Naive B cell (primary cell): Measurements from ENCODE around the gene SCUBE1. TPM values are rescaled to one million over a fixed set of nuclear protein-coding genes. Genes with fewer than 3 reads are reported as not detected.

Experiments used
- ATAC-seq, 2 donors: fragments of 150-1000 bp; cut with Tn5 transposase; 2 replicates each; pipeline ENCODE4 v1.10.0; 2021; ENCODE audit warnings: low read depth in 2 of 2, mild to moderate bottlenecking in 2 of 2, moderate library complexity in 2 of 2
- DNase-seq: peaks from one replicate; pipeline ENCODE4 v3.0.0; 2022
- H3K27ac Mint-ChIP-seq, 6 donors: one replicate each; pipeline ENCODE4 v1.8.0; 2020 to 2022; ENCODE audit warnings: mild to moderate bottlenecking in 6 of 6, mixed read lengths in 6 of 6, moderate library complexity in 5 of 6, inconsistent platforms in 2 of 6
- H3K27me3 Mint-ChIP-seq, 3 donors: one replicate each; pipeline ENCODE4 v1.8.0; 2021 to 2022; ENCODE audit warnings: mixed read lengths in 3 of 3, mild to moderate bottlenecking in 1 of 3
- H3K36me3 Mint-ChIP-seq, 2 donors: one replicate each; pipeline ENCODE4 v1.8.0; 2020 to 2022; ENCODE audit warnings: mixed read lengths in 2 of 2, inconsistent platforms in 1 of 2, mild to moderate bottlenecking in 1 of 2
- H3K4me1 Mint-ChIP-seq, 3 donors: one replicate each; pipeline ENCODE4 v1.8.0; 2020 to 2022; ENCODE audit warnings: mixed read lengths in 3 of 3, inconsistent platforms in 1 of 3, mild to moderate bottlenecking in 1 of 3, moderate library complexity in 1 of 3
- H3K4me3 Mint-ChIP-seq, 8 donors: one replicate each; pipeline ENCODE4 v1.8.0; 2020 to 2022; ENCODE audit warnings: mild to moderate bottlenecking in 8 of 8, mixed read lengths in 8 of 8, moderate library complexity in 8 of 8, inconsistent platforms in 2 of 8
- H3K9me3 Mint-ChIP-seq, 7 donors: one replicate each; pipeline ENCODE4 v1.8.0; 2020 to 2022; ENCODE audit warnings: mixed read lengths in 7 of 7, mild to moderate bottlenecking in 5 of 7, inconsistent platforms in 2 of 7, moderate library complexity in 1 of 7
- polyA plus RNA-seq, 6 donors: library from polyadenylated mRNA; unstranded; fragments of 300-500 nt; fragmentation: Illumina TruSeq; gene quantifications; one replicate each; pipeline ENCODE4 v1.2.3, GENCODE V29; 2021; ENCODE audit warnings: low read depth in 6 of 6

SCUBE1 gene
- polyA plus RNA-seq, 6 donors from 2014 or later: not detected

- Mint-ChIP-seq H3K9me3 (no peaks in the 10 kb centered on the region), H3K27me3 (no peaks in the 10 kb centered on the region), H3K27ac (no peak overlapping the region), H3K36me3 (peaks cover 0 to 8% of the 10 kb centered on the region in 2 donors), H3K4me1 (no peaks in the 10 kb centered on the region), H3K4me3 (no peak overlapping the region)
- DNase-seq: no peak
- no peak for ATAC-seq
Observed at GRCh38 chr22:43171019-43171491, 172.1 kb downstream of the SCUBE1 start.

- H3K4me3 Mint-ChIP-seq: no peak overlapping the region
- H3K9me3 Mint-ChIP-seq: no peaks in the 10 kb centered on the region
- no peak overlapping the region for H3K27ac Mint-ChIP-seq
- no peaks in the 10 kb centered on the region for H3K4me1 Mint-ChIP-seq
- ATAC-seq (no peak), DNase-seq (no peak)
- peaks cover 0 to 8% of the 10 kb centered on the region in 2 donors for H3K36me3 Mint-ChIP-seq
- H3K27me3 Mint-ChIP-seq: no peaks in the 10 kb centered on the region
Observed at GRCh38 chr22:43170131-43170480, 173.1 kb downstream of the SCUBE1 start.

DNA sequence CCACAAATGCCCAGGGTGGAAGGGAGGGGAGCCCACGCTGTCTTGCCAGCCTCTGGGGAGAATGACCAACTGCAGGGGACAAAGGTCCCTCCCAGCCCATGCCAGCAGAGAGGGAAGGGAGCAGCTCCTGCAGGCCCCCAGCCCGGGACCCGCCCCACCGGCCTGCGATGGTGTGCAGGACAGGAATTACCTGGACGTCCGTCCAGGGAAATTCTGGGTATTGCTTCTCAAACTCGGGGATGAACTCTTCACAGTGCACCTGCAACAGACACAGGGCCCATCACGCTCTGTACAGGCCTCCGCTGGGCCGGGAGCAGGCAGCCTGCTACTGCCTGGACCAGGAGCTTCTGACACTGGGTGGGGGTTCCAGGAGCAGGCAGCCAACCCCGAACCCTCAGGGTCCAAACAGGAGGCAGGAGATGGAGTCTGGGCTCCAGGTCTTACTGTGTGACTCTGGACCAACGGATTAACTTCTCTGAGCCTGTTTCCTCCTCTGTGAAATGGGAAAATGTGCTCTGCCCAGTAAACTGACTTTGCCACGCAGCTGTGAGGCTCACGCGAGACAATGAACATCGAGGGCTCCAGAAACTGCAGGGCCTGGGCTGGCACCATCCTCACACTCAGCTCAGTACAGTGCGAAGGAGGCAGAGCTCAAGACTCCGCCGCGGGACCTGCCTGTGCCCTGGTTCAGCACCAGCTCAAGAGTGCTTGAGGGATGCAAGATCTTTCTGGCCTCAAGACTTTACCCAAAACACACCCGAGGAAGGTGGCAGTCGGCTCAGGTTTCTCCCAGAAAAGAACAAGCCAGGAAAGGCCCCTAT, 173.7 kb downstream of the SCUBE1 start:
- Mint-ChIP-seq H3K9me3 (no peaks in the 10 kb centered on the region), H3K4me3 (no peak overlapping the region), H3K27ac (no peak overlapping the region)

GRCh38 chr22:43168471-43169309, 174.5 kb downstream of the SCUBE1 start:
- peak overlapping the region in 2 of 6 donors; percentile 6 to 62 for H3K27ac Mint-ChIP-seq
- no peak for DNase-seq
- peaks cover 8 to 14% (median 11%) of the 10 kb centered on the region in 3 donors for H3K4me1 Mint-ChIP-seq
- no peak for ATAC-seq
- H3K9me3 Mint-ChIP-seq: no peaks in the 10 kb centered on the region
- no peaks in the 10 kb centered on the region for H3K27me3 Mint-ChIP-seq
- H3K36me3 Mint-ChIP-seq: peaks cover 4 to 8% of the 10 kb centered on the region in 2 donors
- no peak overlapping the region for H3K4me3 Mint-ChIP-seq

More for the DNA sequence above, 173.7 kb downstream of the SCUBE1 start:
- Mint-ChIP-seq H3K36me3 (peaks cover 0 to 8% of the 10 kb centered on the region in 2 donors), H3K27me3 (no peaks in the 10 kb centered on the region), H3K4me1 (peaks cover 0 to 5% (median 2%) of the 10 kb centered on the region in 3 donors)
- no peak for ATAC-seq
- DNase-seq: no peak

DNA sequence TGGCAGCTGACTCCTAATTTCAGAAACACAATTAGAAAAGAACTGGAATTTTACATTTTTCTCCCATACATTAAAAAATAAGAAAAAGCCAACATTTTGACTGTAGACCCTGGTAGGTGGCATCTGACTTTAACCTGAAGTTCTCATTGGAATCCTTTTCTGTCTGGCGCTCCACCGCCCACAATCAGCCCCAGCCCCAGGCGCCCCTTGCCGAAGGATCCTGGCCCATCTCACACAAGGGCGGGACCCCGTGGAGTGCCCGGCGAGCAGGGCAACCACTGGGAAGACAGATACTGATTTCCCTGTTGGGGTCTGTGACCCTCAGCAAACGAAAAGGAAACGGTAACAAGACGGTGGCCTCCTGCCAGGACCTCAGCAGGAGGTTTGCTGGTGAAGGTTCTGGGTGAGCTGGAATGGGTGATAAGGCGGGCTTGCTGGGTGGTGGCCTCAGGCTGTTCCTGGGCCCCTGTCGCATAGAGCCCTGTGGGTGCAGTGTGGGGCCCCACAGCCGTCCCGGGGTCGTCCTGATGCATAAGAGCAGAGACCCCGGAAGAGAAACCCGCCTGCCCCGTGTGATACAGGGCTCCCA, 176.1 kb downstream of the SCUBE1 start:
- DNase-seq: no peak
- H3K27ac Mint-ChIP-seq: no peak overlapping the region
- no peaks in the 10 kb centered on the region for H3K9me3 Mint-ChIP-seq

GRCh38 chr22:43166132-43166930, 176.8 kb downstream of the SCUBE1 start:
- Mint-ChIP-seq H3K27me3 (no peaks in the 10 kb centered on the region), H3K9me3 (no peaks in the 10 kb centered on the region), H3K36me3 (peaks cover 0 to 4% of the 10 kb centered on the region in 2 donors), H3K4me1 (peaks cover 9 to 17% (median 13%) of the 10 kb centered on the region in 3 donors), H3K4me3 (peak overlapping the region in 1 of 8 donors; percentile 56), H3K27ac (no peak overlapping the region)
- DNase-seq: no peak
- no peak for ATAC-seq

More for the DNA sequence above, 176.1 kb downstream of the SCUBE1 start:
- peaks cover 0 to 4% of the 10 kb centered on the region in 2 donors for H3K36me3 Mint-ChIP-seq
- H3K27me3 Mint-ChIP-seq: no peaks in the 10 kb centered on the region
- H3K4me3 Mint-ChIP-seq: no peak overlapping the region
- peaks cover 9 to 17% (median 13%) of the 10 kb centered on the region in 3 donors for H3K4me1 Mint-ChIP-seq
- no peak for ATAC-seq

- H3K4me3 Mint-ChIP-seq: no peak overlapping the region
- peaks cover 0 to 4% of the 10 kb centered on the region in 2 donors for H3K36me3 Mint-ChIP-seq
- peaks cover 13 to 17% (median 16%) of the 10 kb centered on the region in 3 donors for H3K4me1 Mint-ChIP-seq
- no peak for ATAC-seq
- H3K27me3 Mint-ChIP-seq: no peaks in the 10 kb centered on the region
- H3K27ac Mint-ChIP-seq: peak overlapping the region in 2 of 6 donors; percentile 14 to 93
- H3K9me3 Mint-ChIP-seq: no peaks in the 10 kb centered on the region
- no peak for DNase-seq
Observed at GRCh38 chr22:43164636-43165035, 178.5 kb downstream of the SCUBE1 start.

- Mint-ChIP-seq H3K9me3 (no peaks in the 10 kb centered on the region), H3K36me3 (peaks cover 0 to 4% of the 10 kb centered on the region in 2 donors), H3K4me1 (peaks cover 15 to 20% (median 17%) of the 10 kb centered on the region in 3 donors), H3K4me3 (peak overlapping the region in 2 of 8 donors; percentile 14 to 24), H3K27me3 (no peaks in the 10 kb centered on the region), H3K27ac (peak overlapping the region in 2 of 6 donors; percentile 14 to 92)
- ATAC-seq (no peak), DNase-seq (no peak)
Observed at GRCh38 chr22:43163241-43163795, 179.9 kb downstream of the SCUBE1 start.

- DNase-seq: no peak
- Mint-ChIP-seq H3K27me3 (no peaks in the 10 kb centered on the region), H3K9me3 (no peaks in the 10 kb centered on the region), H3K4me1 (peaks cover 17 to 25% (median 21%) of the 10 kb centered on the region in 3 donors), H3K36me3 (peaks cover 0 to 4% of the 10 kb centered on the region in 2 donors), H3K4me3 (no peak overlapping the region), H3K27ac (no peak overlapping the region)
- ATAC-seq: no peak
Observed at GRCh38 chr22:43162412-43163150, 180.6 kb downstream of the SCUBE1 start.

GRCh38 chr22:43160497-43161126, 182.6 kb downstream of the SCUBE1 start:
- H3K36me3 Mint-ChIP-seq: peaks cover 0 to 4% of the 10 kb centered on the region in 2 donors

DNA sequence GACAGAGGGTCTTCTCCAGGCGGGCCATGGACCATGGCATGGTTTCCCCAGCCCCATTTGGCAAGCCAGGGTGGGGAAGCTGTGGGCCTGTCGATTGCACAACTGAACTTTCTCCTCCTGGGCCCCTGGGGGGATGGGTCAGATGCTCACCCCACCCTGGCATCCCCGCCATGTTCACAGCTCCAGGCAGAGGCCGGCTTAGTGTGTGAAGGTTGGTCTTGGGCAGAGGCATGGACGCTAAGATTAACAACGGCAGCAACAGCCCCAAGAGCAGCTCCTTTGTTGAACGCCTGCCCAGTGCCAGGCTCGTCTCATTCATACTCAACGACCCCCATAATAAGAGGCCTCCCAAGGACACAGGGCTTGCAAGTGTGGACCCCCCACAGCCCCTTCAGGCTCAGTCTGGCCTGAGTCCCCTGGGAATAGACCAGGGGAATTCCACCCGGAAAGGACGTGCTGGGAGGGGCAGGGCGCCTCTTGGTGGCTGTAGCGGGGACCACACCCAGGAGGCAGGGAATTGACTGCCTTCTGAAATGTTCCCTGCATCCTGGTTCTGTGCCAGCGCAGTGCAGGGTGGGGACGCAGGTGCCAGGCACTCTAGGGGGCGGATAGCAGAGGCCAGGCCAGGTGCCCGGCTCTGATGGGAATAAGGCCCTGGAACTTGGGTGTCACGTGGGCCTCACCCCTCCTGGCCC, 183.5 kb downstream of the SCUBE1 start:
- Mint-ChIP-seq H3K27me3 (no peaks in the 10 kb centered on the region), H3K4me1 (peaks cover 13 to 32% (median 25%) of the 10 kb centered on the region in 3 donors), H3K4me3 (no peak overlapping the region), H3K36me3 (peaks cover 0 to 4% of the 10 kb centered on the region in 2 donors), H3K9me3 (no peaks in the 10 kb centered on the region), H3K27ac (no peak overlapping the region)
- no peak for DNase-seq
- ATAC-seq: no peak

More at GRCh38 chr22:43160497-43161126, 182.6 kb downstream of the SCUBE1 start:
- H3K9me3 Mint-ChIP-seq: no peaks in the 10 kb centered on the region
- ATAC-seq: no peak
- peaks cover 17 to 31% (median 25%) of the 10 kb centered on the region in 3 donors for H3K4me1 Mint-ChIP-seq
- no peak overlapping the region for H3K4me3 Mint-ChIP-seq
- peak overlapping the region in 1 of 6 donors; percentile 60 for H3K27ac Mint-ChIP-seq
- no peak for DNase-seq
- no peaks in the 10 kb centered on the region for H3K27me3 Mint-ChIP-seq
